Measurements from ENCODE around the gene FXYD7. TPM values are rescaled to one million over a fixed set of nuclear protein-coding genes. Genes with fewer than 3 reads are reported as not detected.
A peak's percentile ranks its signal among the peaks of the same experiment; 100 is the strongest.

Gene FXYD7
- polyA plus RNA-seq, 1 donor from 2014 or later = 35.7 TPM

DNA sequence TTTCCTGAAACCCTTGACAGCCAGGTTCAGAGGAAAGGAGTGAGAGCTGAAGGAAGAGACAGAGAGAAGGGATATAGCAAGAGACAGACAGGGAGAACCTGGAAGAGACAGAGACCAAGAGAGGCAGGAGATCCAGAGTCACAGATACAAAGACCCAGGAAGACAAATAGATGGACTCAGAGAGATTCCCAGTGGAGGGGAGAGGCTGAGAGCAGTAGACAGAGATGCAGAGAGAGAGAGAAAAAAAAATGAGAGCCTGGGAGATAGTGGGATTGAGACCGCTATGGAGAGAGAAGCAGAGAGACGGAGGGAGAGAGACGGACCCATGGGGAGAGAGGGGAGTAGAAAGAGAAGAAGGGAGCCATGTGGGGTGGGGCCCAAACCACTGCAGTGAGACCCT is 763 bp downstream of the FXYD7 start:
- H3F3A ChIP-seq (ENCODE audit: insufficient read depth, low read length, poor library complexity, severe bottlenecking) = peaks cover 6% of the 10 kb centered on the region
- no peaks in the 10 kb centered on the region for H3K79me2 ChIP-seq (replicated peaks; ENCODE audit: insufficient read depth, low read length)
- peak overlapping the region; percentile 93 for H3K4me3 ChIP-seq (ENCODE audit: low read length)
- H3K9me3 ChIP-seq (ENCODE audit: low read length) = no peaks in the 10 kb centered on the region
- peak overlapping the region; percentile 82 for H3K4me2 ChIP-seq (ENCODE audit: low read length)
- H4K20me1 ChIP-seq (ENCODE audit: insufficient read depth) = no peaks in the 10 kb centered on the region
- no peak for TF ChIP-seq EP300 (conservative IDR thresholded peaks at IDR 0.05; ENCODE audit: poor library complexity, severe bottlenecking)
- TF ChIP-seq RAD21 (conservative IDR thresholded peaks at IDR 0.05) = no peak
- no peak for TF ChIP-seq EZH2 (IDR thresholded peaks at IDR 0.05; ENCODE audit: borderline replicate concordance, insufficient read depth, low read length, poor library complexity, severe bottlenecking)
- no peak for TF ChIP-seq MXI1 (conservative IDR thresholded peaks at IDR 0.05; ENCODE audit: poor library complexity, severe bottlenecking)
- no peak for TF ChIP-seq CTCF (IDR thresholded peaks at IDR 0.05; ENCODE audit: poor library complexity, severe bottlenecking)
- no peak for TF ChIP-seq TAF1 (IDR thresholded peaks at IDR 0.05; ENCODE audit: low read depth)
- H3K36me3 ChIP-seq (ENCODE audit: insufficient read depth, low read length) = no peaks in the 10 kb centered on the region
- H3K27me3 ChIP-seq (ENCODE audit: insufficient read depth, low read depth, low read length) = peaks cover 18% of the 10 kb centered on the region
- H3K9ac ChIP-seq (ENCODE audit: low read length) = peak overlapping the region; percentile 81
- peak overlapping the region; percentile 67 for H2AFZ ChIP-seq (ENCODE audit: low read depth, low read length)
- H3K9me2 ChIP-seq (ENCODE audit: insufficient read depth, low read length) = no peaks in the 10 kb centered on the region
- peak overlapping the region; percentile 68 for H3K27ac ChIP-seq (ENCODE audit: low read length)

GRCh38 chr19:35144259-35144599 is 1.2 kb downstream of the FXYD7 start:
- H3K36me3 ChIP-seq (ENCODE audit: insufficient read depth, low read length) = no peaks in the 10 kb centered on the region
- H3K4me2 ChIP-seq (ENCODE audit: low read length) = peak overlapping the region; percentile 82
- peaks cover 6% of the 10 kb centered on the region for H3F3A ChIP-seq (ENCODE audit: insufficient read depth, low read length, poor library complexity, severe bottlenecking)
- peak overlapping the region; percentile 81 for H3K9ac ChIP-seq (ENCODE audit: low read length)
- H3K79me2 ChIP-seq (replicated peaks; ENCODE audit: insufficient read depth, low read length) = no peaks in the 10 kb centered on the region
- no peaks in the 10 kb centered on the region for H3K9me2 ChIP-seq (ENCODE audit: insufficient read depth, low read length)
- peaks cover 18% of the 10 kb centered on the region for H3K27me3 ChIP-seq (ENCODE audit: insufficient read depth, low read depth, low read length)
- H4K20me1 ChIP-seq (ENCODE audit: insufficient read depth) = no peaks in the 10 kb centered on the region
- H3K27ac ChIP-seq (ENCODE audit: low read length) = peak overlapping the region; percentile 68
- H3K9me3 ChIP-seq (ENCODE audit: low read length) = no peaks in the 10 kb centered on the region
- no peak overlapping the region for H2AFZ ChIP-seq (ENCODE audit: low read depth, low read length)
- TF ChIP-seq MXI1 (conservative IDR thresholded peaks at IDR 0.05; ENCODE audit: poor library complexity, severe bottlenecking) = no peak
- TF ChIP-seq, protein P1, sequence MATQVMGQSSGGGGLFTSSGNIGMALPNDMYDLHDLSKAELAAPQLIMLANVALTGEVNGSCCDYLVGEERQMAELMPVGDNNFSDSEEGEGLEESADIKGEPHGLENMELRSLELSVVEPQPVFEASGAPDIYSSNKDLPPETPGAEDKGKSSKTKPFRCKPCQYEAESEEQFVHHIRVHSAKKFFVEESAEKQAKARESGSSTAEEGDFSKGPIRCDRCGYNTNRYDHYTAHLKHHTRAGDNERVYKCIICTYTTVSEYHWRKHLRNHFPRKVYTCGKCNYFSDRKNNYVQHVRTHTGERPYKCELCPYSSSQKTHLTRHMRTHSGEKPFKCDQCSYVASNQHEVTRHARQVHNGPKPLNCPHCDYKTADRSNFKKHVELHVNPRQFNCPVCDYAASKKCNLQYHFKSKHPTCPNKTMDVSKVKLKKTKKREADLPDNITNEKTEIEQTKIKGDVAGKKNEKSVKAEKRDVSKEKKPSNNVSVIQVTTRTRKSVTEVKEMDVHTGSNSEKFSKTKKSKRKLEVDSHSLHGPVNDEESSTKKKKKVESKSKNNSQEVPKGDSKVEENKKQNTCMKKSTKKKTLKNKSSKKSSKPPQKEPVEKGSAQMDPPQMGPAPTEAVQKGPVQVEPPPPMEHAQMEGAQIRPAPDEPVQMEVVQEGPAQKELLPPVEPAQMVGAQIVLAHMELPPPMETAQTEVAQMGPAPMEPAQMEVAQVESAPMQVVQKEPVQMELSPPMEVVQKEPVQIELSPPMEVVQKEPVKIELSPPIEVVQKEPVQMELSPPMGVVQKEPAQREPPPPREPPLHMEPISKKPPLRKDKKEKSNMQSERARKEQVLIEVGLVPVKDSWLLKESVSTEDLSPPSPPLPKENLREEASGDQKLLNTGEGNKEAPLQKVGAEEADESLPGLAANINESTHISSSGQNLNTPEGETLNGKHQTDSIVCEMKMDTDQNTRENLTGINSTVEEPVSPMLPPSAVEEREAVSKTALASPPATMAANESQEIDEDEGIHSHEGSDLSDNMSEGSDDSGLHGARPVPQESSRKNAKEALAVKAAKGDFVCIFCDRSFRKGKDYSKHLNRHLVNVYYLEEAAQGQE (IDR thresholded peaks at IDR 0.05; ENCODE audit: borderline replicate concordance) = no peak
- no peak for TF ChIP-seq CTCF (IDR thresholded peaks at IDR 0.05; ENCODE audit: poor library complexity, severe bottlenecking)
- no peak for TF ChIP-seq EZH2 (IDR thresholded peaks at IDR 0.05; ENCODE audit: borderline replicate concordance, insufficient read depth, low read length, poor library complexity, severe bottlenecking)
- no peak for TF ChIP-seq SMC3 (conservative IDR thresholded peaks at IDR 0.05; ENCODE audit: poor library complexity)
- no peak for TF ChIP-seq RAD21 (conservative IDR thresholded peaks at IDR 0.05)
- TF ChIP-seq EP300 (conservative IDR thresholded peaks at IDR 0.05; ENCODE audit: poor library complexity, severe bottlenecking) = no peak
- TF ChIP-seq POLR2AphosphoS5 (IDR thresholded peaks at IDR 0.05) = no peak
- no peak for TF ChIP-seq TAF1 (IDR thresholded peaks at IDR 0.05; ENCODE audit: low read depth)
- peak overlapping the region; percentile 93 for H3K4me3 ChIP-seq (ENCODE audit: low read length)

Measured in neural cell (in vitro differentiated cells).